Mucosa of stomach (tissue), 1 donor: ENCODE measurements around the gene PDE8B.

ENCODE experiments used
- H3K27me3 ChIP-seq: one replicate; pipeline ENCODE4 v1.7.0; 2013; ENCODE audit warnings: mild to moderate bottlenecking, low read length; ENCODE audit not compliant: control insufficient read depth, insufficient read depth
- H3K36me3 ChIP-seq: one replicate; pipeline ENCODE4 v1.7.0; 2013; ENCODE audit warnings: low read length; ENCODE audit not compliant: control insufficient read depth, insufficient read depth
- H3K4me1 ChIP-seq: one replicate; pipeline ENCODE4 v1.7.0; 2013; ENCODE audit warnings: mild to moderate bottlenecking, low read length; ENCODE audit not compliant: control insufficient read depth, insufficient read depth
- H3K4me3 ChIP-seq: one replicate; pipeline ENCODE4 v1.7.0; 2013; ENCODE audit warnings: low read length
- H3K9ac ChIP-seq: one replicate; pipeline ENCODE4 v1.7.0; 2013; ENCODE audit warnings: mild to moderate bottlenecking, low read length, moderate library complexity
- H3K9me3 ChIP-seq: one replicate; pipeline ENCODE4 v1.7.0; 2013; ENCODE audit warnings: mild to moderate bottlenecking, low read length, moderate library complexity; ENCODE audit not compliant: control insufficient read depth
- donor health status: Pancreatic carcinoma.

PDE8B gene

GRCh38 chr5:77210091-77210963, at the start of gene PDE8B:
Gene PDE8B, plus strand, starts transcription at chr5:77210680. Its CDS starts 246 bp downstream, at chr5:77210926.
- Histone ChIP-seq H3K27me3 (peaks cover 71% of the 10 kb centered on the region), H3K4me1 (peaks cover 7% of the 10 kb centered on the region), H3K9me3 (no peaks in the 10 kb centered on the region), H3K9ac (no peak within 1 kb of the TSS), H3K36me3 (no peaks in the 10 kb centered on the region), H3K4me3 (no peak within 1 kb of the TSS)

- no peak overlapping the region for H3K9ac ChIP-seq
- H3K4me1 ChIP-seq: peaks cover under 1% of the 10 kb centered on the region
- no peaks in the 10 kb centered on the region for H3K36me3 ChIP-seq
- no peaks in the 10 kb centered on the region for H3K9me3 ChIP-seq
- H3K4me3 ChIP-seq: no peak overlapping the region
- H3K27me3 ChIP-seq: peaks cover 11% of the 10 kb centered on the region
Observed at GRCh38 chr5:77163453-77163852, 47.0 kb upstream of the PDE8B start.

GRCh38 chr5:77167063-77167462, 43.4 kb upstream of the PDE8B start:
- Histone ChIP-seq H3K9me3 (no peaks in the 10 kb centered on the region), H3K27me3 (peaks cover 30% of the 10 kb centered on the region), H3K36me3 (no peaks in the 10 kb centered on the region), H3K4me3 (no peak overlapping the region), H3K4me1 (peaks cover 8% of the 10 kb centered on the region), H3K9ac (no peak overlapping the region)

- H3K4me1 ChIP-seq: peaks cover 8% of the 10 kb centered on the region
- peaks cover 30% of the 10 kb centered on the region for H3K27me3 ChIP-seq
- H3K36me3 ChIP-seq: no peaks in the 10 kb centered on the region
- H3K4me3 ChIP-seq: no peak overlapping the region
- H3K9me3 ChIP-seq: no peaks in the 10 kb centered on the region
- H3K9ac ChIP-seq: no peak overlapping the region
Observed at GRCh38 chr5:77167695-77168121, 42.8 kb upstream of the PDE8B start.

- peaks cover 8% of the 10 kb centered on the region for H3K4me1 ChIP-seq
- H3K9ac ChIP-seq: no peak overlapping the region
- no peak overlapping the region for H3K4me3 ChIP-seq
Observed at GRCh38 chr5:77168161-77168878, 42.2 kb upstream of the PDE8B start.

GRCh38 chr5:77168879-77169244, 41.6 kb upstream of the PDE8B start:
- H3K9ac ChIP-seq: no peak overlapping the region

More at GRCh38 chr5:77168161-77168878, 42.2 kb upstream of the PDE8B start:
- H3K9me3 ChIP-seq: no peaks in the 10 kb centered on the region
- no peaks in the 10 kb centered on the region for H3K36me3 ChIP-seq
- H3K27me3 ChIP-seq: peaks cover 30% of the 10 kb centered on the region

GRCh38 chr5:77170196-77170890, 40.1 kb upstream of the PDE8B start:
- Histone ChIP-seq H3K27me3 (peaks cover 38% of the 10 kb centered on the region), H3K4me1 (peaks cover 8% of the 10 kb centered on the region), H3K9me3 (no peaks in the 10 kb centered on the region), H3K36me3 (no peaks in the 10 kb centered on the region), H3K4me3 (no peak overlapping the region), H3K9ac (no peak overlapping the region)

More at GRCh38 chr5:77168879-77169244, 41.6 kb upstream of the PDE8B start:
- peaks cover 30% of the 10 kb centered on the region for H3K27me3 ChIP-seq
- peaks cover 8% of the 10 kb centered on the region for H3K4me1 ChIP-seq
- H3K9me3 ChIP-seq: no peaks in the 10 kb centered on the region
- no peak overlapping the region for H3K4me3 ChIP-seq
- H3K36me3 ChIP-seq: no peaks in the 10 kb centered on the region

GRCh38 chr5:77171141-77171910, 39.2 kb upstream of the PDE8B start:
- no peaks in the 10 kb centered on the region for H3K36me3 ChIP-seq
- no peak overlapping the region for H3K4me3 ChIP-seq
- H3K27me3 ChIP-seq: peaks cover 38% of the 10 kb centered on the region
- no peak overlapping the region for H3K9ac ChIP-seq
- H3K9me3 ChIP-seq: no peaks in the 10 kb centered on the region
- peaks cover 8% of the 10 kb centered on the region for H3K4me1 ChIP-seq

GRCh38 chr5:77172713-77173328, 37.7 kb upstream of the PDE8B start:
- Histone ChIP-seq H3K9ac (no peak overlapping the region), H3K4me3 (no peak overlapping the region), H3K4me1 (peaks cover 8% of the 10 kb centered on the region), H3K27me3 (peaks cover 41% of the 10 kb centered on the region), H3K36me3 (no peaks in the 10 kb centered on the region), H3K9me3 (no peaks in the 10 kb centered on the region)

- Histone ChIP-seq H3K9me3 (no peaks in the 10 kb centered on the region), H3K4me1 (no peaks in the 10 kb centered on the region)
Observed at GRCh38 chr5:77174526-77174925, 36.0 kb upstream of the PDE8B start.

GRCh38 chr5:77175231-77175630, 35.2 kb upstream of the PDE8B start:
- H3K9me3 ChIP-seq: no peaks in the 10 kb centered on the region
- no peaks in the 10 kb centered on the region for H3K36me3 ChIP-seq
- H3K27me3 ChIP-seq: peaks cover 38% of the 10 kb centered on the region
- no peak overlapping the region for H3K9ac ChIP-seq
- H3K4me3 ChIP-seq: no peak overlapping the region
- H3K4me1 ChIP-seq: no peaks in the 10 kb centered on the region

More at GRCh38 chr5:77174526-77174925, 36.0 kb upstream of the PDE8B start:
- H3K27me3 ChIP-seq: peaks cover 38% of the 10 kb centered on the region
- no peak overlapping the region for H3K9ac ChIP-seq
- no peak overlapping the region for H3K4me3 ChIP-seq
- H3K36me3 ChIP-seq: no peaks in the 10 kb centered on the region
